Measurements from ENCODE around the gene PCYT1B. TPM values are rescaled to one million over a fixed set of nuclear protein-coding genes. Genes with fewer than 3 reads are reported as not detected.
"Not testable (repeated sequence)": the region's sequence is repeated elsewhere in the genome, so short reads cannot be mapped to it uniquely, and the experiment has no call there.

Gene PCYT1B
- 0.64 TPM for total RNA-seq

GRCh38 chrX:24647257-24648058 is at the start of gene PCYT1B:
Gene PCYT1B, minus strand, starts transcription at chrX:24647347. Its CDS starts 242 bp downstream, at chrX:24647105.
- ATAC-seq = peak; percentile 93

- no peak for ATAC-seq
These were observed 49.1 kb upstream of the PCYT1B start for GRCh38 chrX:24696294-24696693.

GRCh38 chrX:24694825-24695224 is 47.7 kb upstream of the PCYT1B start:
- ATAC-seq = no peak

GRCh38 chrX:24693453-24694202 is 46.5 kb upstream of the PCYT1B start, which contains the start of gene POLA1:
Gene POLA1, plus strand, starts transcription at chrX:24693918. Its CDS starts 44 bp downstream, at chrX:24693962.
- peak; percentile 98 for ATAC-seq

GRCh38 chrX:24692305-24692704 is 45.2 kb upstream of the PCYT1B start:
- ATAC-seq = no peak

- no peak for ATAC-seq
These were observed 36.9 kb upstream of the PCYT1B start for GRCh38 chrX:24684048-24684447.

- ATAC-seq = no peak
These were observed 35.7 kb upstream of the PCYT1B start for GRCh38 chrX:24682739-24683432.

- ATAC-seq = no peak
These were observed 29.4 kb upstream of the PCYT1B start for GRCh38 chrX:24676403-24677024.

- no peak for ATAC-seq
These were observed 26.3 kb upstream of the PCYT1B start for GRCh38 chrX:24673424-24673823.

- no peak for ATAC-seq
These were observed 25.6 kb upstream of the PCYT1B start for GRCh38 chrX:24672701-24673190.

GRCh38 chrX:24668111-24668510 is 21.0 kb upstream of the PCYT1B start:
- no peak for ATAC-seq

GRCh38 chrX:24662352-24662751 is 15.2 kb upstream of the PCYT1B start:
- ATAC-seq = no peak

GRCh38 chrX:24661292-24661691 is 14.1 kb upstream of the PCYT1B start:
- ATAC-seq = no peak

GRCh38 chrX:24659646-24660045 is 12.5 kb upstream of the PCYT1B start:
- ATAC-seq = peak; percentile 81

GRCh38 chrX:24659106-24659505 is 12.0 kb upstream of the PCYT1B start:
- no peak for ATAC-seq

- ATAC-seq = no peak
These were observed 11.3 kb upstream of the PCYT1B start for GRCh38 chrX:24658421-24658820.

- ATAC-seq = no peak
These were observed 10.7 kb upstream of the PCYT1B start for GRCh38 chrX:24657671-24658386.

- ATAC-seq = not testable (repeated sequence)
These were observed 8.5 kb upstream of the PCYT1B start for GRCh38 chrX:24655679-24656078.

- ATAC-seq = no peak
These were observed 4.6 kb upstream of the PCYT1B start for GRCh38 chrX:24651783-24652182.

- no peak for ATAC-seq
These were observed 1.3 kb upstream of the PCYT1B start for GRCh38 chrX:24648495-24648894.

GRCh38 chrX:24646745-24647182 is 383 bp downstream of the PCYT1B start:
- ATAC-seq = peak; percentile 55

GRCh38 chrX:24646006-24646405 is 1.1 kb downstream of the PCYT1B start:
- ATAC-seq = no peak
